Fibroblast of mammary gland (primary cell): ENCODE measurements around the gene PLAC1.

Source experiments
- DNase-seq: peaks from one replicate; pipeline ENCODE4 v3.0.0-alpha.2; 2010; ENCODE audit warnings: low read depth
- H3K4me3 ChIP-seq: 2 replicates; pipeline ENCODE4 v1.5.1; 2011; ENCODE audit warnings: low read depth, mild to moderate bottlenecking, low read length, moderate library complexity; ENCODE audit not compliant: control insufficient read depth
- CTCF ChIP-seq: conservative IDR thresholded peaks from 2 replicates; pipeline ENCODE4 v1.5.1; 2011; ENCODE audit warnings: low read depth, low read length, inconsistent platforms; ENCODE audit not compliant: control insufficient read depth, insufficient read depth

PLAC1 gene

GRCh38 chrX:134672101-134672500, 13.8 kb upstream of the PLAC1 start:
- DNase-seq = no peak
- no peak for TF ChIP-seq CTCF
- no peak overlapping the region for H3K4me3 ChIP-seq

- TF ChIP-seq CTCF = no peak
- no peak for DNase-seq
- H3K4me3 ChIP-seq = no peak overlapping the region
Measured at GRCh38 chrX:134671294-134671693, 13.0 kb upstream of the PLAC1 start.

- TF ChIP-seq CTCF = no peak
- DNase-seq = peak; percentile 64
- H3K4me3 ChIP-seq = no peak overlapping the region
Measured at GRCh38 chrX:134670134-134670924, 12.1 kb upstream of the PLAC1 start.

- no peak overlapping the region for H3K4me3 ChIP-seq
- no peak for TF ChIP-seq CTCF
- peak; percentile 92 for DNase-seq
Measured at GRCh38 chrX:134669378-134670098, 11.3 kb upstream of the PLAC1 start.

GRCh38 chrX:134664202-134664601, 5.9 kb upstream of the PLAC1 start:
- no peak for TF ChIP-seq CTCF
- no peak overlapping the region for H3K4me3 ChIP-seq
- DNase-seq = no peak

- no peak for DNase-seq
- H3K4me3 ChIP-seq = no peak overlapping the region
- no peak for TF ChIP-seq CTCF
Measured at GRCh38 chrX:134661295-134661694, 3.0 kb upstream of the PLAC1 start.
